Gastroesophageal sphincter (tissue), 4 donors: ENCODE results near the gene SLITRK5. TPM values are rescaled to one million over a fixed set of nuclear protein-coding genes. Genes with fewer than 3 reads are reported as not detected.
A peak's percentile ranks its signal among the peaks of the same experiment; 100 is the strongest.

Experiments
- ATAC-seq: fragments of 150-250 bp; one replicate; pipeline ENCODE4 v1.9.1; 2016; ENCODE audit warnings: mild to moderate bottlenecking, moderate library complexity
- H3K27ac ChIP-seq, 4 donors: fragments of 200-600 bp; sonication (generic) in 3 of 4; 1 replicate in 3 of 4; 2 replicates in 1 of 4; pipeline ENCODE4 v1.5.1; 2016 to 2019
- H3K27me3 ChIP-seq: fragments of 200-600 bp; sonication (generic); one replicate; pipeline ENCODE4 v1.5.1; 2019
- H3K36me3 ChIP-seq, 2 donors: fragments of 200-600 bp; sonication (generic); one replicate each; pipeline ENCODE4 v1.5.1; 2019; ENCODE audit warnings: control low read depth in 1 of 2
- H3K4me1 ChIP-seq, 3 donors: fragments of 200-600 bp; sonication (generic); 1 replicate in 2 of 3; 2 replicates in 1 of 3; pipeline ENCODE4 v1.5.1; 2016 to 2019; ENCODE audit warnings: control low read depth in 2 of 3
- H3K4me3 ChIP-seq, 2 donors: fragments of 200-600 bp; sonication (generic); one replicate each; pipeline ENCODE4 v1.5.1; 2019; ENCODE audit warnings: mild to moderate bottlenecking in 1 of 2, moderate library complexity in 1 of 2
- H3K9me3 ChIP-seq, 3 donors: fragments of 200-600 bp; sonication (generic); one replicate each; pipeline ENCODE4 v1.5.1; 2017 to 2019; ENCODE audit warnings: control low read depth in 2 of 3
- EP300 ChIP-seq: sonication (generic); formaldehyde crosslinking; IDR thresholded peaks from one replicate; pipeline ENCODE4 v1.6.1; 2017; ENCODE audit warnings: antibody characterized with exemption, mild to moderate bottlenecking
- POLR2A ChIP-seq, 2 donors: fragments of 450-650 bp; IDR thresholded peaks; one replicate each; pipeline ENCODE4 v1.6.1; 2017; ENCODE audit warnings: antibody characterized with exemption in 2 of 2, mild to moderate bottlenecking in 2 of 2, moderate library complexity in 1 of 2
- POLR2AphosphoS5 ChIP-seq: sonication (generic); formaldehyde crosslinking; IDR thresholded peaks from one replicate; pipeline ENCODE4 v1.6.1; 2017; ENCODE audit warnings: antibody characterized with exemption
- WGBS, 2 donors: methylation state at CpG; one replicate each; pipeline ENCODE4 v1.1.5; 2018; ENCODE audit warnings: low coverage in 1 of 2; 5-methylcytosine and 5-hydroxymethylcytosine counted together
- total RNA-seq, 4 donors: library from RNA; depleted of rRNA; stranded (reverse); fragments of >200 nt; gene quantifications; one replicate each; pipeline ENCODE4 v1.1.0, GENCODE V29; 2016
- TF ChIP-seq, protein P1 (sequence below), 4 experiments: fragments of 200-600 bp in 2 of 4; fragments of 450-650 bp in 2 of 4; sonication (generic) in 1 of 4; IDR thresholded peaks; one replicate each; pipeline ENCODE4 v1.5.1; 2017 to 2019; ENCODE audit warnings: antibody characterized with exemption in 4 of 4, mild to moderate bottlenecking in 2 of 4, moderate library complexity in 2 of 4

Gene SLITRK5
- total RNA-seq, 4 donors from 2014 or later, result 0.25 to 0.54 (median 0.41) TPM

DNA sequence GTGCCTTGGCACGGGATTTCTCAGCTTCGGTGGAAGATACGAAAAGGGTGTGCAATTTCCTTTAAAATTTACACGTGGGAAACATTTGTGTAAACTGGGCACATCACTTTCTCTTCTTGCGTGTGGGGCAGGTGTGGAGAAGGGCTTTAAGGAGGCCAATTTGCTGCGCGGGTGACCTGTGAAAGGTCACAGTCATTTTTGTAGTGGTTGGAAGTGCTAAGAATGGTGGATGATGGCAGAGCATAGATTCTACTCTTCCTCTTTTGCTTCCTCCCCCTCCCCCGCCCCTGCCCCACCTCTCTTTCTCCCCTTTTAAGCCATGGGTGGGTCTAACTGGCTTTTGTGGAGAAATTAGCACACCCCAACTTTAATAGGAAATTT is 7.2 kb downstream of the SLITRK5 start:
- no peak for TF ChIP-seq POLR2AphosphoS5
- TF ChIP-seq, protein P1, sequence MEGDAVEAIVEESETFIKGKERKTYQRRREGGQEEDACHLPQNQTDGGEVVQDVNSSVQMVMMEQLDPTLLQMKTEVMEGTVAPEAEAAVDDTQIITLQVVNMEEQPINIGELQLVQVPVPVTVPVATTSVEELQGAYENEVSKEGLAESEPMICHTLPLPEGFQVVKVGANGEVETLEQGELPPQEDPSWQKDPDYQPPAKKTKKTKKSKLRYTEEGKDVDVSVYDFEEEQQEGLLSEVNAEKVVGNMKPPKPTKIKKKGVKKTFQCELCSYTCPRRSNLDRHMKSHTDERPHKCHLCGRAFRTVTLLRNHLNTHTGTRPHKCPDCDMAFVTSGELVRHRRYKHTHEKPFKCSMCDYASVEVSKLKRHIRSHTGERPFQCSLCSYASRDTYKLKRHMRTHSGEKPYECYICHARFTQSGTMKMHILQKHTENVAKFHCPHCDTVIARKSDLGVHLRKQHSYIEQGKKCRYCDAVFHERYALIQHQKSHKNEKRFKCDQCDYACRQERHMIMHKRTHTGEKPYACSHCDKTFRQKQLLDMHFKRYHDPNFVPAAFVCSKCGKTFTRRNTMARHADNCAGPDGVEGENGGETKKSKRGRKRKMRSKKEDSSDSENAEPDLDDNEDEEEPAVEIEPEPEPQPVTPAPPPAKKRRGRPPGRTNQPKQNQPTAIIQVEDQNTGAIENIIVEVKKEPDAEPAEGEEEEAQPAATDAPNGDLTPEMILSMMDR (IDR thresholded peaks at IDR 0.05), result no peak
- no peak for TF ChIP-seq POLR2A (IDR thresholded peaks at IDR 0.05)
- no peak for TF ChIP-seq EP300
- WGBS, 2 donors, result 47 to 57% methylated on average over 5 to 6 of the region's 8 CpGs
- Histone ChIP-seq H3K27me3 (peaks cover 56% of the 10 kb centered on the region), H3K9me3 (no peaks in the 10 kb centered on the region), H3K4me3 (peak overlapping the region; percentile 22 to 50), H3K36me3 (no peaks in the 10 kb centered on the region), H3K27ac (no peak overlapping the region), H3K4me1 (peaks cover 0 to 18% (median 10%) of the 10 kb centered on the region in 3 donors)
- no peak for ATAC-seq

DNA sequence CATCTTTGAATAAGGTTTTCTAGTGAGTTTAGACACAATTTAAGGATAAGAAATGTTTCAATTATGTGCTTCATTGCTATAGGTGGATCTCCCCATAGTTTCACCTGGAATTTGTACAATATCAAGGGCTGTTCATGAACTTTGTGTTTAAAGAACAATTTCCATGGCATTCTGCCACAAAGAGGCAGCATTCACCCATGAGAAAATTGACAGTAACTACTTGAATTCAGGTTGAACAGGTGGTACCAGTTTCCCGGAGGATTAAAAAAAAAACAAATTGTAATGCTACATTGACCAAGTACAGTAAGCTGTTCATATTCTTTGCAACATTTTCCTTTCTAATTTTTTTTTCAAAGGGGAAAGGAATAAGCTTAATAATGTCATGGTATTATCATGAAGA is 9.1 kb downstream of the SLITRK5 start:
- H3K4me3 ChIP-seq, result no peak overlapping the region
- 27 to 31% methylated on average over 1 of the region's 1 CpG for WGBS, 2 donors
- peaks cover 37% of the 10 kb centered on the region for H3K27me3 ChIP-seq
- no peaks in the 10 kb centered on the region for H3K36me3 ChIP-seq
- peaks cover 0 to 15% (median 10%) of the 10 kb centered on the region in 3 donors for H3K4me1 ChIP-seq
- TF ChIP-seq EP300, result no peak
- TF ChIP-seq, protein P1 (IDR thresholded peaks at IDR 0.05), result no peak
- no peak for TF ChIP-seq POLR2AphosphoS5
- TF ChIP-seq POLR2A (IDR thresholded peaks at IDR 0.05), result no peak
- ATAC-seq, result no peak
- H3K27ac ChIP-seq, result no peak overlapping the region
- no peaks in the 10 kb centered on the region for H3K9me3 ChIP-seq

DNA sequence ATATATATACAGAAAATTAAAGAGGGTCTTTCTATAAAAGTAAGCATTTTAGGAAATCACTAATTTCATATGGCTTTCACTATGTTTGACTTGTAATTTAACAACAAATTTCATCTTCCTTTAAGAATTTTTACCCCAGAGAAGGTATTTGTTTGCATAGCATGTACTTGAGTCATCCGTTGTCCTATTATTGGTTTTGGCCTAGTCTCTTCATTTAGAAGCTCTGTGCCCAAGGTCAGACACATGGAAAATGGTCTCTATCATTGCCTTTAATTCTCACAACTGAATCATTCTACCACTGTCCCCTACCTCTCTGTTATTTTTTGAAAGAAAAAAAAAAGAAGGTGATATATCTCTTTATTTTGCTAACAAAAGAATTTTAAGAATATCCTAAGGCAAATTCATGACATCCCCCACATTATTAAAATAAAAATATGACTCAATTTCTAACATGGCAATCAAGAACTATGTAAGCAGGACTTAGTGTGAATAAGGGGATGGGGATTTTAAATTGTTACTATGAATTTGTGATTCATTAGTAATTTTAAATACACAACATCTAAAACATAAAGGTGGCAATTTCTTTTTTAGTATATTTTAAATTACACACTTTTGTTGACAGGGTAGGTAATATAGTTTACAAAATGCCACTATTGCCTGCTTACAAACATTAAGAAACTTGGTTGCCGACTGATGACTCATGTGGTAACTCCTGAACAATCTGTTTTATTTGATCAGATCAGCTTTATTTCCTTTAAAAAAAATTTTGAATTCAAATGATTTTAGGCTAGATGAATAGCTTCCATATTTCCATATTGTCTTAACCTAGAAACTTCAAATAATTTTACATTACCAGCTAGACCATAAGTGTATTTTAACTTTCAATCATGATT is 13.9 kb downstream of the SLITRK5 start:
- no peak for ATAC-seq
- Histone ChIP-seq H3K4me1 (no peaks in the 10 kb centered on the region), H3K4me3 (no peak overlapping the region), H3K27me3 (no peaks in the 10 kb centered on the region), H3K36me3 (no peaks in the 10 kb centered on the region), H3K27ac (no peak overlapping the region), H3K9me3 (no peaks in the 10 kb centered on the region)
- TF ChIP-seq POLR2AphosphoS5 (no peak), EP300 (no peak), POLR2A (IDR thresholded peaks at IDR 0.05) (no peak)
- TF ChIP-seq, protein P1 (IDR thresholded peaks at IDR 0.05), result no peak
- 91 to 96% methylated on average over 2 of the region's 2 CpGs for WGBS, 2 donors

DNA sequence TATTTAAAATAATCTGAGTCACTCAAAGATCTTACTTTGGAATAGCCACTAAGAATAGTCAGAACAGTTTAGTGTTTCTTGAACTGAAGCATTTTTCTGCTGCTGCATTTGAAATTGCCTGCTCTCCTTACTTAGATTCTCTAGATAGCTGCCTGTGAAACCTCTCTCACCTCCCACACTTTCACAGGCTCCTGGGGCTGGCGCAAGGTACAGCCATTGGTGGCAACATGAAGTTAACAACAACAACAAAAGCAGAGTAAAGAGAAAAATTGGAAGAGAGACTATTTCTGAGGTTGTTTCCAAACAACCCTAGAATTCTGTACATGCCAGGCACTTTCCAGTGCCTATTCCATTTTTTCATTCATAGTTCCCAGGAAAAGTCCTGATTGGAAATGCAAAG is 25.3 kb downstream of the SLITRK5 start:
- TF ChIP-seq, protein P1 (IDR thresholded peaks at IDR 0.05), result no peak
- TF ChIP-seq POLR2AphosphoS5 (no peak), EP300 (no peak), POLR2A (IDR thresholded peaks at IDR 0.05) (no peak)
- Histone ChIP-seq H3K27ac (no peak overlapping the region), H3K36me3 (no peaks in the 10 kb centered on the region), H3K4me1 (no peaks in the 10 kb centered on the region), H3K9me3 (no peaks in the 10 kb centered on the region), H3K4me3 (no peak overlapping the region), H3K27me3 (no peaks in the 10 kb centered on the region)
- WGBS, 2 donors, result 100% methylated on average over 1 of the region's 1 CpG; no CpG with 5 or more reads in 1 of the 2 donors
- no peak for ATAC-seq

DNA sequence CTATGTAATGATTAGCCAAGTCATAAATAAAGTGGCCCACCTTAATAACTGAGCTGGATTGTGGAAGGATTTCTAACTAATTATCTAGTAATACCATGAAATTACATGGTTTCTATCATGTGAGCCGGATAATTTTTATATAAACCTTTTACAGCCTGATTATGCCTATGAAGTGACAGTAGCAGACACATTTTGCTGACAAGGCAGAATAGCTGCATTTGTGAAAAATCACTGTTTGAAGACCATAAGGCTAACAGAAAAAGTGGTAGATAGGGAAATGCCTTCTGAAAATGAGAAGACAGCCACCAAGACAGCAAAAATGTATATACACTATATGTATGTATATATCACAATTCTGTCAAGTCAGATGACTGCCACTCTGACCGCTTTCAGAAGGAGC is 27.1 kb downstream of the SLITRK5 start:
- WGBS, 2 donors, result 88 to 100% methylated on average over 2 of the region's 2 CpGs
- H3K27ac ChIP-seq, result no peak overlapping the region
- no peak overlapping the region for H3K4me3 ChIP-seq
- no peaks in the 10 kb centered on the region for H3K36me3 ChIP-seq
- H3K27me3 ChIP-seq, result no peaks in the 10 kb centered on the region
- no peaks in the 10 kb centered on the region for H3K4me1 ChIP-seq
- ATAC-seq, result no peak
- TF ChIP-seq, protein P1 (IDR thresholded peaks at IDR 0.05), result no peak
- TF ChIP-seq POLR2AphosphoS5 (no peak), POLR2A (IDR thresholded peaks at IDR 0.05) (no peak), EP300 (no peak)
- H3K9me3 ChIP-seq, result no peaks in the 10 kb centered on the region
